DND-41 (cell line): ENCODE measurements around the gene CFAP53.

ENCODE experiments used
- EZH2 ChIP-seq: IDR thresholded peaks from 3 replicates; pipeline ENCODE4 v1.6.1; 2012; ENCODE audit warnings: borderline replicate concordance, low read depth, mild to moderate bottlenecking, moderate library complexity, low read length, inconsistent platforms; ENCODE audit not compliant: severe bottlenecking
- TF ChIP-seq, protein P1 (sequence below): IDR thresholded peaks from 2 replicates; pipeline ENCODE4 v1.5.1; 2012; ENCODE audit warnings: borderline replicate concordance, low read length, moderate library complexity, mild to moderate bottlenecking; ENCODE audit not compliant: poor library complexity, severe bottlenecking; ENCODE audit errors: extremely low read depth

GRCh38 chr18:50277942-50278341, 11.6 kb upstream of the CFAP53 start:
- TF ChIP-seq EZH2 = no peak
- TF ChIP-seq, protein P1, sequence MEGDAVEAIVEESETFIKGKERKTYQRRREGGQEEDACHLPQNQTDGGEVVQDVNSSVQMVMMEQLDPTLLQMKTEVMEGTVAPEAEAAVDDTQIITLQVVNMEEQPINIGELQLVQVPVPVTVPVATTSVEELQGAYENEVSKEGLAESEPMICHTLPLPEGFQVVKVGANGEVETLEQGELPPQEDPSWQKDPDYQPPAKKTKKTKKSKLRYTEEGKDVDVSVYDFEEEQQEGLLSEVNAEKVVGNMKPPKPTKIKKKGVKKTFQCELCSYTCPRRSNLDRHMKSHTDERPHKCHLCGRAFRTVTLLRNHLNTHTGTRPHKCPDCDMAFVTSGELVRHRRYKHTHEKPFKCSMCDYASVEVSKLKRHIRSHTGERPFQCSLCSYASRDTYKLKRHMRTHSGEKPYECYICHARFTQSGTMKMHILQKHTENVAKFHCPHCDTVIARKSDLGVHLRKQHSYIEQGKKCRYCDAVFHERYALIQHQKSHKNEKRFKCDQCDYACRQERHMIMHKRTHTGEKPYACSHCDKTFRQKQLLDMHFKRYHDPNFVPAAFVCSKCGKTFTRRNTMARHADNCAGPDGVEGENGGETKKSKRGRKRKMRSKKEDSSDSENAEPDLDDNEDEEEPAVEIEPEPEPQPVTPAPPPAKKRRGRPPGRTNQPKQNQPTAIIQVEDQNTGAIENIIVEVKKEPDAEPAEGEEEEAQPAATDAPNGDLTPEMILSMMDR = no peak
